Vagina (tissue), 2 donors: ENCODE results near the gene AFAP1. TPM values are rescaled to one million over a fixed set of nuclear protein-coding genes. Genes with fewer than 3 reads are reported as not detected.

Experiments used
- DNase-seq, 2 donors: peaks; one replicate each; pipeline ENCODE4 v3.0.0-alpha.2; 2017; ENCODE audit errors: extremely low spot score in 2 of 2
- H3K27ac ChIP-seq: fragments of 200-600 bp; sonication (generic); one replicate; pipeline ENCODE4 v1.5.1; 2019
- H3K27me3 ChIP-seq: fragments of 200-600 bp; sonication (generic); one replicate; pipeline ENCODE4 v1.5.1; 2019
- H3K36me3 ChIP-seq, 2 donors: fragments of 200-600 bp; sonication (generic); one replicate each; pipeline ENCODE4 v1.5.1; 2017 to 2019
- H3K4me1 ChIP-seq: fragments of 200-600 bp; sonication (generic); one replicate; pipeline ENCODE4 v1.5.1; 2019
- H3K4me3 ChIP-seq, 2 donors: fragments of 200-600 bp; sonication (generic); 1 replicate in 1 of 2; 2 replicates in 1 of 2; pipeline ENCODE4 v1.5.1; 2016 to 2019
- H3K9me3 ChIP-seq: fragments of 200-600 bp; sonication (generic); one replicate; pipeline ENCODE4 v1.5.1; 2019
- CTCF ChIP-seq, 3 experiments: fragments of 450-650 bp in 2 of 3; fragments of 200-600 bp in 1 of 3; sonication (generic) in 1 of 3; IDR thresholded peaks; one replicate each; pipeline ENCODE4 v1.5.1; 2017 to 2019; ENCODE audit warnings: antibody characterized with exemption in 3 of 3, mild to moderate bottlenecking in 2 of 3, moderate library complexity in 2 of 3
- POLR2A ChIP-seq, 2 donors: fragments of 450-650 bp; IDR thresholded peaks; one replicate each; pipeline ENCODE4 v1.6.1; 2017; ENCODE audit warnings: antibody characterized with exemption in 2 of 2, mild to moderate bottlenecking in 2 of 2, moderate library complexity in 2 of 2
- POLR2AphosphoS5 ChIP-seq, 2 donors: sonication (generic); formaldehyde crosslinking; IDR thresholded peaks; one replicate each; pipeline ENCODE4 v1.9.0; 2017; ENCODE audit warnings: antibody characterized with exemption in 2 of 2, mild to moderate bottlenecking in 2 of 2, low read depth in 1 of 2; ENCODE audit not compliant: insufficient read depth in 1 of 2
- intact Hi-C: fragments of 100-400 bp; cut with DNase I; formaldehyde crosslinking; loops from one replicate; pipeline ENCODE4 v1.15.1; 2023
- total RNA-seq: library from RNA; depleted of rRNA; stranded (reverse); fragments of >200 nt; gene quantifications from one replicate; pipeline ENCODE4 v1.2.3, GENCODE V29; 2016

The AFAP1 gene
- total RNA-seq, 1 donor from 2014 or later = 20.4 TPM

DNA sequence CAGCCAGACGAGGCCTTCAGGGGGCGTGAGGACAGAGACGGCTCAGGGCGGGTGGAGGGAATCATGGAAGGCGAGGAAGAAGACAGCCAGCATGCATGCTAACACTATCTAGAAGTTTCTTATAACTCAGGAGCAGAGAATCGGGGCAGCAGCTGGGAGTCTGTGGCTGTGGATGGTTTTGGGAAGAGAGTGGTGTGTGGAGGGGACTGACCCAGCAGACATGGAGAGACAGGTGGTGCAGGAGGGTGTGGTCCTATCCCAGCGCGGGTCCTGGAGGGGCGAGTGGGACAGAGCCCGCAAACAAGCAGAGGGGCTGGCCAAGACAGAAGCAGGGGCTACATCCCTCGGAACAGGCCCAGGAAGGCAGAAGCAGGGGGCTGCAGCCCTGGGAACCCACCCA is 192.1 kb downstream of the AFAP1 start:
- TF ChIP-seq POLR2A (IDR thresholded peaks at IDR 0.05) = no peak
- no peak for TF ChIP-seq CTCF (IDR thresholded peaks at IDR 0.05)
- no peak for TF ChIP-seq POLR2AphosphoS5 (IDR thresholded peaks at IDR 0.05; ENCODE audit: insufficient read depth in 1 of 2, low read depth in 1 of 2)
- H3K4me1 ChIP-seq = no peaks in the 10 kb centered on the region
- no peak for DNase-seq
- H3K36me3 ChIP-seq = no peaks in the 10 kb centered on the region
- intact Hi-C loops = no loop called here
- no peaks in the 10 kb centered on the region for H3K9me3 ChIP-seq
- H3K4me3 ChIP-seq = no peak overlapping the region
- no peaks in the 10 kb centered on the region for H3K27me3 ChIP-seq
- H3K27ac ChIP-seq = no peak overlapping the region

DNA sequence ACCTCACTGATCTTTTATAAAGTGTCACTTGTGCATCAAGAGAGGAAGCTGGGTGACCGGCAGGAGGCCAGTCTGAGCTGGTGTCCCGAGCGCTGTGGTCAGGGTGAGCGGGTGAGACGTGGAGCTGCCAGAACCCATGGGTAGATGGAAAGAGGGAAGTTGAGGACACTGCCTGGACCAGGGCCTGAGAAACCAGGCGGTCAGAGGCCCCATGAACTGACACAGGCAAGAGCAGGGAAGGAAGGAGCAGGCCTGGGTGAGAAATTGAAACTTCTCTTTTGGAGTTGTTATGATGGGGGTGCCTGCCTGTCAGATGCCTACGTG is 192.6 kb downstream of the AFAP1 start:
- Histone ChIP-seq H3K27me3 (no peaks in the 10 kb centered on the region), H3K4me3 (no peak overlapping the region), H3K4me1 (no peaks in the 10 kb centered on the region), H3K9me3 (no peaks in the 10 kb centered on the region), H3K36me3 (no peaks in the 10 kb centered on the region), H3K27ac (no peak overlapping the region)
- TF ChIP-seq POLR2AphosphoS5 (IDR thresholded peaks at IDR 0.05; ENCODE audit: insufficient read depth in 1 of 2, low read depth in 1 of 2) (no peak), CTCF (IDR thresholded peaks at IDR 0.05) (no peak), POLR2A (IDR thresholded peaks at IDR 0.05) (no peak)
- intact Hi-C loops = no loop called here
- no peak for DNase-seq

GRCh38 chr4:7746351-7747061 is 193.2 kb downstream of the AFAP1 start:
- no peaks in the 10 kb centered on the region for H3K9me3 ChIP-seq
- H3K4me1 ChIP-seq = no peaks in the 10 kb centered on the region
- H3K4me3 ChIP-seq = no peak overlapping the region
- TF ChIP-seq POLR2AphosphoS5 (IDR thresholded peaks at IDR 0.05; ENCODE audit: insufficient read depth in 1 of 2, low read depth in 1 of 2) (no peak), CTCF (IDR thresholded peaks at IDR 0.05) (no peak), POLR2A (IDR thresholded peaks at IDR 0.05) (no peak)
- no peaks in the 10 kb centered on the region for H3K27me3 ChIP-seq
- intact Hi-C loops = no loop called here
- DNase-seq = no peak
- H3K27ac ChIP-seq = no peak overlapping the region
- H3K36me3 ChIP-seq = no peaks in the 10 kb centered on the region

- no peak overlapping the region for H3K27ac ChIP-seq
- TF ChIP-seq POLR2AphosphoS5 (IDR thresholded peaks at IDR 0.05; ENCODE audit: insufficient read depth in 1 of 2, low read depth in 1 of 2) (no peak), CTCF (IDR thresholded peaks at IDR 0.05) (no peak), POLR2A (IDR thresholded peaks at IDR 0.05) (no peak)
- intact Hi-C loops = no loop called here
- DNase-seq = no peak
- no peaks in the 10 kb centered on the region for H3K4me1 ChIP-seq
- H3K4me3 ChIP-seq = no peak overlapping the region
- no peaks in the 10 kb centered on the region for H3K9me3 ChIP-seq
- no peaks in the 10 kb centered on the region for H3K36me3 ChIP-seq
- no peaks in the 10 kb centered on the region for H3K27me3 ChIP-seq
Observed at GRCh38 chr4:7745301-7745885, 194.3 kb downstream of the AFAP1 start.

DNA sequence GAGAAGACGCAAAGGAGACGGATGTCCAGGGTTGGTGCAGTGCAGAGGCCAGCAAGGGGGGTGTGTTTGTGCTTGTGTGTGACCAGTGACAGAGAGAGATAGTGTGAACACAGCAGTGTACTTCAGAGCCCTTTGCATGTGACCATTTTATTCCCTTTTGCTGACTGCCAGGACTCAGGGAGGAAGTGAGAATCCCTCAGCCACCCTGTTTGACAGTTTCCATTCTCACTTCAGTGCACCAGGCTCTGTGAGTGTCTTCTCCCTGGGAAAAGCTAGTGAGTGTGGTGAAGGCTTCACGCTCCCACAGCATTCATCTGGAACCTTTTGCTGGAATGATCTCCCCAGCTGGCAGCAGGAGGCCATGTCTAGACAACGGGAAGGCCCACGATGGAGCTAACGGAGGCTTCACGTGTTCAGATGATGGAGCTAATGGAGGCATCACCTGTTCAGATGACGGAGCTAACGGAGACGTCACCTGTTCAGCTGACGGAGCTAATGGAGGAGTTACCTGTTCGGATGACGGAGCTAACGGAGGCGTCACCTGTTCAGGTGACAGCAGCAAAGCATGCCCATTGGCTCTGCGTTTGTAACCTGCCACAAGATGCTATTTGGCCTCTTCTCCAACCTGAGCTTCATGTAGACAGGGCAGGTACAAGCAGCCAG is 195.4 kb downstream of the AFAP1 start:
- Histone ChIP-seq H3K27ac (no peak overlapping the region), H3K27me3 (no peaks in the 10 kb centered on the region)
- intact Hi-C loops = no loop called here

More for the DNA sequence above, 195.4 kb downstream of the AFAP1 start:
- no peak overlapping the region for H3K4me3 ChIP-seq
- no peaks in the 10 kb centered on the region for H3K9me3 ChIP-seq
- H3K4me1 ChIP-seq = no peaks in the 10 kb centered on the region
- no peak for TF ChIP-seq POLR2AphosphoS5 (IDR thresholded peaks at IDR 0.05; ENCODE audit: insufficient read depth in 1 of 2, low read depth in 1 of 2)
- no peak for TF ChIP-seq CTCF (IDR thresholded peaks at IDR 0.05)
- TF ChIP-seq POLR2A (IDR thresholded peaks at IDR 0.05) = no peak
- no peak for DNase-seq
- no peaks in the 10 kb centered on the region for H3K36me3 ChIP-seq
